GM12891 (cell line): ENCODE data around the gene RFX3.

Experiments used
- POLR2A ChIP-seq: IDR thresholded peaks from 2 replicates; pipeline ENCODE4 v1.6.1; 2011; ENCODE audit warnings: low read depth, low read length, control low read depth
- POLR2AphosphoS5 ChIP-seq: IDR thresholded peaks from 2 replicates; pipeline ENCODE4 v1.6.1; 2011; ENCODE audit warnings: low read depth, low read length, control low read depth
- TAF1 ChIP-seq: IDR thresholded peaks from 2 replicates; pipeline ENCODE4 v1.6.1; 2011; ENCODE audit warnings: low read depth, low read length, control low read depth

- TF ChIP-seq POLR2A (no peak), POLR2AphosphoS5 (no peak), TAF1 (no peak)
Observed at GRCh38 chr9:3548648-3549047, 22.8 kb upstream of the RFX3 start.
